Glutamatergic neuron (in vitro differentiated cells): ENCODE data around the gene UGT1A4. TPM values are rescaled to one million over a fixed set of nuclear protein-coding genes. Genes with fewer than 3 reads are reported as not detected.
"Not testable (repeated sequence)": the region's sequence is repeated elsewhere in the genome, so short reads cannot be mapped to it uniquely, and the experiment has no call there.

Experiments
- DNase-seq: peaks from one replicate; pipeline ENCODE4 v3.0.0; 2022
- H3K27ac Mint-ChIP-seq: one replicate; pipeline ENCODE4 v1.8.0; 2020; ENCODE audit warnings: mild to moderate bottlenecking, mixed read lengths, inconsistent platforms; ENCODE audit not compliant: unreplicated experiment
- H3K27me3 Mint-ChIP-seq: one replicate; pipeline ENCODE4 v1.8.0; 2020; ENCODE audit warnings: mild to moderate bottlenecking, moderate library complexity, mixed read lengths, inconsistent platforms; ENCODE audit not compliant: unreplicated experiment
- H3K36me3 Mint-ChIP-seq: one replicate; pipeline ENCODE4 v1.8.0; 2020; ENCODE audit warnings: mild to moderate bottlenecking, mixed read lengths, inconsistent platforms; ENCODE audit not compliant: unreplicated experiment
- H3K4me1 Mint-ChIP-seq: one replicate; pipeline ENCODE4 v1.8.0; 2020; ENCODE audit warnings: mild to moderate bottlenecking, low read depth, mixed read lengths, inconsistent platforms; ENCODE audit not compliant: unreplicated experiment
- H3K4me3 Mint-ChIP-seq: one replicate; pipeline ENCODE4 v1.8.0; 2020; ENCODE audit warnings: mild to moderate bottlenecking, mixed read lengths, inconsistent platforms; ENCODE audit not compliant: unreplicated experiment
- H3K9me3 Mint-ChIP-seq: one replicate; pipeline ENCODE4 v1.8.0; 2020; ENCODE audit warnings: mild to moderate bottlenecking, moderate library complexity, mixed read lengths, inconsistent platforms; ENCODE audit not compliant: unreplicated experiment
- total RNA-seq: library from RNA; stranded (reverse); fragmentation: NEBNext Ultra II Directional; extraction: Animal tissue kit (Norgen Biotek cat#: 25700); gene quantifications from one replicate; pipeline ENCODE4 v1.2.1, GENCODE V29; 2021; ENCODE audit not compliant: unreplicated experiment
- TF ChIP-seq, protein P1 (sequence below): fragments of 200-600 bp; sonication (generic); IDR thresholded peaks from one replicate; pipeline ENCODE4 v1.5.0; 2021; ENCODE audit not compliant: partially characterized antibody, unreplicated experiment

UGT1A4 gene
- total RNA-seq, 1 donor from 2014 or later: not detected

DNA sequence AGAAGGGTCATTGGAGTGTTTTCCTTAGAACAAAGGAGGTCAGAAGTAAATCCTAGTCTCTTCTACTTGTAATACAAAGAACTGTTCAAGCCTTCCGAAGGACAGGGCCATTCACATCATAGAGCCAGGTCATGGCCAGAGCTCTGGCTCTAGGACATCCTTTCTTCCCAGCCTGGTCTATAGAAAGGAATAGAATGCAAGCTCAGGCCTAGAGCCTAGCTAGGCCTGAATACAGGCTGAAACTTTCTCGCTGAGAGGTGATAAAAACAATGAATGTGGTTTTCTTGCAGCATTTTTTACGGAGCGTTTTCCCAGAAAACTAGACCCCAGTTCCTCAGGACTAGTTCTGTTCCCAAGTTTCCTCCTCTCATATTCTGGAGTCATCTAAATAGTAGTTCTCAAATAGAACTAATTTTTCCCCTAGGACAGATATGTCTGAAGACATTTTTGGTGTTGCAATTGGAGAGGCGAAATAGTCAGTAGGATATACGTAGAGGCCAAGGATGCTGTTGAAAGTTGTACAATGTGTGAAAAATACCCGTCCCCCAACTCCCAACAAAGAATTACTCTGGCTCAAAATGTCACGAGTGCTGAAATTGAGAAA lies 19.0 kb upstream of the UGT1A4 start:
- no peak for DNase-seq
- Mint-ChIP-seq H3K27ac (no peak overlapping the region), H3K9me3 (no peaks in the 10 kb centered on the region), H3K4me3 (no peak overlapping the region), H3K27me3 (no peaks in the 10 kb centered on the region), H3K4me1 (no peaks in the 10 kb centered on the region), H3K36me3 (no peaks in the 10 kb centered on the region)
- TF ChIP-seq, protein P1, sequence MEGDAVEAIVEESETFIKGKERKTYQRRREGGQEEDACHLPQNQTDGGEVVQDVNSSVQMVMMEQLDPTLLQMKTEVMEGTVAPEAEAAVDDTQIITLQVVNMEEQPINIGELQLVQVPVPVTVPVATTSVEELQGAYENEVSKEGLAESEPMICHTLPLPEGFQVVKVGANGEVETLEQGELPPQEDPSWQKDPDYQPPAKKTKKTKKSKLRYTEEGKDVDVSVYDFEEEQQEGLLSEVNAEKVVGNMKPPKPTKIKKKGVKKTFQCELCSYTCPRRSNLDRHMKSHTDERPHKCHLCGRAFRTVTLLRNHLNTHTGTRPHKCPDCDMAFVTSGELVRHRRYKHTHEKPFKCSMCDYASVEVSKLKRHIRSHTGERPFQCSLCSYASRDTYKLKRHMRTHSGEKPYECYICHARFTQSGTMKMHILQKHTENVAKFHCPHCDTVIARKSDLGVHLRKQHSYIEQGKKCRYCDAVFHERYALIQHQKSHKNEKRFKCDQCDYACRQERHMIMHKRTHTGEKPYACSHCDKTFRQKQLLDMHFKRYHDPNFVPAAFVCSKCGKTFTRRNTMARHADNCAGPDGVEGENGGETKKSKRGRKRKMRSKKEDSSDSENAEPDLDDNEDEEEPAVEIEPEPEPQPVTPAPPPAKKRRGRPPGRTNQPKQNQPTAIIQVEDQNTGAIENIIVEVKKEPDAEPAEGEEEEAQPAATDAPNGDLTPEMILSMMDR: no peak

DNA sequence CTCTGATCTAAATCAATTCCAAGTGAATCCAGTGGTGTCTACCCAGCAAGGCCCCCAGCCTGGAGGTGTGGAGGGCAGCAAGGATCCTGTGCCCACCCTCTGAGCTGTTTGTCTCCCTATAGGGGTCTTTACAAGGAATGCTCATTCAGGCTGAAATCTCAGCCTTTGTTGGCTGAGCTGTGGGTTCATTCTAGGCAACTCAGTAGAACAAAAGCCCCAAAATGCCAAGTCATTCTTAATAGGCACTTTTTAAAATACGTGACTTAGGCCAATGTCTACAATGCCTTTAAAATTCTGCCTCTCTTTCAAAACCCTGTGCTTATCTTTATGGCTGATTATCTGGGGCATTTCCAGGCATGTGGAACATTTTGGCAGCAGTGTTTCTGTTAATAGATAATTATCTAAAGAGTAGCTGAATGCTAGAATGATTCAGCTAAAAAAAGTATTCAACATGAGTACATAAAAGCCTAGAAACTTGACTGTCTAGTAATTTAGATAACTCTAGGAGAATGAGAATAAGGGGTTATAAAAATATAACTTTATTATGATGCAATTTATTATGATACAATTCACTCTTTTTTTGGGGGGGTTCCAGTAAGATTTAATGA lies 18.4 kb upstream of the UGT1A4 start:
- no peaks in the 10 kb centered on the region for H3K27me3 Mint-ChIP-seq
- no peaks in the 10 kb centered on the region for H3K9me3 Mint-ChIP-seq
- H3K27ac Mint-ChIP-seq: no peak overlapping the region
- DNase-seq: no peak
- no peak overlapping the region for H3K4me3 Mint-ChIP-seq
- TF ChIP-seq, protein P1: no peak
- H3K36me3 Mint-ChIP-seq: no peaks in the 10 kb centered on the region
- H3K4me1 Mint-ChIP-seq: no peaks in the 10 kb centered on the region

- H3K4me1 Mint-ChIP-seq, H3K27me3 Mint-ChIP-seq, DNase-seq, H3K4me3 Mint-ChIP-seq, H3K27ac Mint-ChIP-seq, H3K36me3 Mint-ChIP-seq, H3K9me3 Mint-ChIP-seq: not testable (repeated sequence)
Observed at GRCh38 chr2:233700842-233701241, 17.7 kb upstream of the UGT1A4 start.

DNA sequence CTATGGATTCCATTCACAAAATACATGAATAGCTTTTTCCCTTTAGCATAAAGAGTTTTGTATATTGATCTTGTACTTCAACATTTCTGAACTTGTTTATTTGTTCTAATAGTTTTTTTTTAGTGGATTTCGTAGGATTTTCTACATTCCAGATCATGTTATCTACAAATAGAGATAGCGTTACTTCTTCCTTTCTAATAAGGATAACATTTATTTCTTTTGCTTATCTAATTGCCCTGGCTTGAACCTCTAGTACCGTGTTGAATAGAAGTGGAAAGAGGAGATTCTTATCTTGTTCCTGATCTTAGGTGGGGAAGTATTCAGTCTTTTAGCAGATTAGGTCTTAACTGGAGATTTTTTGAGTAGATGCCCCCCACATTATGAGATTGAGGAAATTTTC lies 16.3 kb upstream of the UGT1A4 start:
- no peaks in the 10 kb centered on the region for H3K27me3 Mint-ChIP-seq
- no peaks in the 10 kb centered on the region for H3K9me3 Mint-ChIP-seq

GRCh38 chr2:233705911-233706506 lies 12.5 kb upstream of the UGT1A4 start:
- H3K4me1 Mint-ChIP-seq: no peaks in the 10 kb centered on the region
- H3K9me3 Mint-ChIP-seq: no peaks in the 10 kb centered on the region
- no peak overlapping the region for H3K27ac Mint-ChIP-seq
- no peaks in the 10 kb centered on the region for H3K36me3 Mint-ChIP-seq
- TF ChIP-seq, protein P1: no peak
- H3K27me3 Mint-ChIP-seq: peaks cover under 1% of the 10 kb centered on the region
- no peak overlapping the region for H3K4me3 Mint-ChIP-seq
- DNase-seq: no peak

More for the DNA sequence above, 16.3 kb upstream of the UGT1A4 start:
- H3K36me3 Mint-ChIP-seq: no peaks in the 10 kb centered on the region
- no peak overlapping the region for H3K4me3 Mint-ChIP-seq
- DNase-seq: no peak
- TF ChIP-seq, protein P1: no peak
- no peaks in the 10 kb centered on the region for H3K4me1 Mint-ChIP-seq
- no peak overlapping the region for H3K27ac Mint-ChIP-seq
